Lower leg skin (tissue), 4 donors: ENCODE data around the gene PALLD. TPM values are rescaled to one million over a fixed set of nuclear protein-coding genes. Genes with fewer than 3 reads are reported as not detected.
A peak's percentile ranks its signal among the peaks of the same experiment; 100 is the strongest.

Experiments
- DNase-seq, 2 donors: peaks; one replicate each; pipeline ENCODE4 v3.0.0-alpha.2; 2019; ENCODE audit warnings: low spot score in 2 of 2
- H3K4me3 ChIP-seq: fragments of 200-600 bp; sonication (generic); 2 replicates; pipeline ENCODE4 v1.5.1; 2017; ENCODE audit warnings: mild to moderate bottlenecking, low read depth; ENCODE audit not compliant: poor library complexity, severe bottlenecking
- POLR2A ChIP-seq, 2 donors: fragments of 450-650 bp; IDR thresholded peaks; one replicate each; pipeline ENCODE4 v1.6.1; 2016 to 2017; ENCODE audit warnings: antibody characterized with exemption in 2 of 2, mild to moderate bottlenecking in 1 of 2, moderate library complexity in 1 of 2
- WGBS, 2 donors: methylation state at CpG; one replicate each; pipeline ENCODE4 v1.1.5; 2018; 5-methylcytosine and 5-hydroxymethylcytosine counted together
- intact Hi-C: fragments of 100-400 bp; cut with DNase I; formaldehyde crosslinking; loops from one replicate; pipeline ENCODE4 v1.15.0; 2023; ENCODE audit warnings: low total_unique reads
- total RNA-seq, 4 donors: library from RNA; depleted of rRNA; stranded (reverse); fragments of >200 nt; gene quantifications; one replicate each; pipeline ENCODE4 v1.1.0, GENCODE V29; 2016
- TF ChIP-seq, protein P1 (sequence below), 3 donors: fragments of 450-650 bp; IDR thresholded peaks; one replicate each; pipeline ENCODE4 v1.5.1; 2016; ENCODE audit warnings: antibody characterized with exemption in 3 of 3, mild to moderate bottlenecking in 3 of 3, moderate library complexity in 2 of 3

Gene PALLD
- total RNA-seq, 4 donors from 2014 or later, result 46.1 to 103 (median 77.6) TPM

- intact Hi-C loops, result no loop called here
- H3K4me3 ChIP-seq, result no peak overlapping the region
- no peak for DNase-seq
- TF ChIP-seq, protein P1, sequence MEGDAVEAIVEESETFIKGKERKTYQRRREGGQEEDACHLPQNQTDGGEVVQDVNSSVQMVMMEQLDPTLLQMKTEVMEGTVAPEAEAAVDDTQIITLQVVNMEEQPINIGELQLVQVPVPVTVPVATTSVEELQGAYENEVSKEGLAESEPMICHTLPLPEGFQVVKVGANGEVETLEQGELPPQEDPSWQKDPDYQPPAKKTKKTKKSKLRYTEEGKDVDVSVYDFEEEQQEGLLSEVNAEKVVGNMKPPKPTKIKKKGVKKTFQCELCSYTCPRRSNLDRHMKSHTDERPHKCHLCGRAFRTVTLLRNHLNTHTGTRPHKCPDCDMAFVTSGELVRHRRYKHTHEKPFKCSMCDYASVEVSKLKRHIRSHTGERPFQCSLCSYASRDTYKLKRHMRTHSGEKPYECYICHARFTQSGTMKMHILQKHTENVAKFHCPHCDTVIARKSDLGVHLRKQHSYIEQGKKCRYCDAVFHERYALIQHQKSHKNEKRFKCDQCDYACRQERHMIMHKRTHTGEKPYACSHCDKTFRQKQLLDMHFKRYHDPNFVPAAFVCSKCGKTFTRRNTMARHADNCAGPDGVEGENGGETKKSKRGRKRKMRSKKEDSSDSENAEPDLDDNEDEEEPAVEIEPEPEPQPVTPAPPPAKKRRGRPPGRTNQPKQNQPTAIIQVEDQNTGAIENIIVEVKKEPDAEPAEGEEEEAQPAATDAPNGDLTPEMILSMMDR (IDR thresholded peaks at IDR 0.05), result no peak
- WGBS, 2 donors, result 50 to 57% methylated on average over 4 of the region's 4 CpGs
These were observed 96.5 kb downstream of the PALLD start for GRCh38 chr4:168593399-168593798.

DNA sequence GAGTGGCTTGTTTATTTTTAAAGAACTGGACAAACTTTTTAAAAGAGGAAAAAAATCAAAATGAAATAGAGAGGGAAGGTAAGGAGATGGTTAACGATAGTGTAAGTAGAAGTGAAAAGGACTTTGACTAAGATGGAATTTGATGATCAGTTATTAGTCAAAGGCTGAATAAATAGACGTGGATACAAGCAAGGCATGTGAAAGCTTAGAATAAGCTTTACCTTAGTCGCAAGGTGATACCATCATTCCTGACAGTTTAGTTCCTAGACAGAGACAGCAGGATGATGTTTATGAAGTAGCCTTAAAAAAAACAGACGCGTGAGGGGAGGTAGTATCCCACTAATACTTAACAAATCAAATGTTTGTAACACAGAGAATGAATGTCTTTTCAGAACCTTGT is 97.3 kb downstream of the PALLD start:
- 77 to 94% methylated on average over 5 of the region's 5 CpGs for WGBS, 2 donors
- intact Hi-C loops, result no loop called here
- TF ChIP-seq, protein P1 (IDR thresholded peaks at IDR 0.05), result no peak
- TF ChIP-seq POLR2A (IDR thresholded peaks at IDR 0.05), result no peak
- no peak for DNase-seq
- no peak overlapping the region for H3K4me3 ChIP-seq

- no peak for DNase-seq
- H3K4me3 ChIP-seq, result no peak overlapping the region
- 21 to 43% methylated on average over 1 of the region's 1 CpG for WGBS, 2 donors
- TF ChIP-seq POLR2A (IDR thresholded peaks at IDR 0.05), result no peak
- intact Hi-C loops, result no loop called here
These were observed 101.3 kb downstream of the PALLD start for GRCh38 chr4:168598191-168598590.

GRCh38 chr4:168600796-168601583 is 104.1 kb downstream of the PALLD start:
- 54 to 64% methylated on average over 5 of the region's 5 CpGs for WGBS, 2 donors
- TF ChIP-seq POLR2A (IDR thresholded peaks at IDR 0.05), result no peak
- TF ChIP-seq, protein P1 (IDR thresholded peaks at IDR 0.05), result no peak
- peak in 1 of 2 donors; percentile 36 for DNase-seq
- no peak overlapping the region for H3K4me3 ChIP-seq
- intact Hi-C loops, result no loop called here

DNA sequence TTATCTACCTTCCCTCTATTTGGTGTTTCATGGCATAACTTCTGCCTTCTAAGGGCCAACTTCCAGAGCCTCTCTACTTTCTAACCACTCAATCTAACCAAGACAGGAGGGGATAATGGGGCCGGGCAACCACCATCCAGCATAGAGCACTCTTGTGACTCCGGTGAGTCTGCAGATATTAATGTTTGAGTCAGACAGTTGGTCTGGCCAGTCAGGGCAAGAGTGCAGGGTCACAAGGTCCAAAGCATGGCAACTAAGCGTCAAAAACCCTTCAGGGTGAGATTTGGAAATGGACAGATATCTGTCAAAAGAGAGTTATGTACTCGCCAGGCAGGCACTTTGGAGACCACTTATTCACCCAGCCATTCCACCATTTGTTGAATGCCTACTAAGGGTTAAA is 105.0 kb downstream of the PALLD start:
- intact Hi-C loops, result no loop called here
- no peak overlapping the region for H3K4me3 ChIP-seq
- no peak for TF ChIP-seq POLR2A (IDR thresholded peaks at IDR 0.05)
- TF ChIP-seq, protein P1 (IDR thresholded peaks at IDR 0.05), result no peak
- WGBS, 2 donors, result 92 to 97% methylated on average over 4 of the region's 4 CpGs
- no peak for DNase-seq

DNA sequence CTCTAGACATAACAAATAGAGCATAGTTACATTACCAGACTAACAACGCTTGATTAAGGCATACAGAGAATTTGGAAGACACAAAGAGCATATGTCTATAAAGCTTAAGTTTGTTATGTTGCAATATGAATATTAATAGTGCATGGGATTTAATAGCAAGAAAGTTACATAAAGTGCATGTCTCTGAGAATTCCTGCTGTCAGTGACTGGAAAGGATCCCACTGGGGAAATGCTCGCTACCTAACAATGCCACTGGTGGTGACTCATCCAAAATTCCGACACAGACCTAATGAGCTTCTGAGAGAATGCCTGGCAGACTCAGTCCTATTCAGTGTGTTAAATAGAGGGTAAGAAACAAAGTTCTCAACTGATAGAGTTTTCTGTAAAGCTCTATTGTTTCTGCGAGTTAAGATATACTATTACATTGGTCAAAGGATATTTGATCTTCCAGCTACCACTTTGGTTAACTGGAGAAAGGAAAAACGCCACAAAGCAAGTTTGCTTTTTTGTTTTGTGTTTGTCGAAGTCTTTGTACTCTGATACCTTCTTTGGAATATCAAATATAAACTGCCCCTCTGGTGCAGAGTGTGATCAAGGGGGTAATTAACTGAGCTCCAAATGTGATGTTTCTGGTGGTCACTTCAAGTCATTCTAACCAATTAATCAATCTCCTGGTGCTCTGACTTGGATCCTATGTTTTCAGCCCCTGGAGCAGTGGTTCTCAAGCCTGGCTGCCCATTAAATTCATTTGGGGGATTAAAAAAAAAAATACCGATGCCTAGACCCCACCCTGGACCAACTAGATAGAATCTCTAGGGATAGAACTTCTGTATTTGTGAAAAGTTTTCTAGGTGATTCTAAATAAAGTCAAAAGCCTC is 107.9 kb downstream of the PALLD start:
- no peak overlapping the region for H3K4me3 ChIP-seq
- 43 to 46% methylated on average over 7 of the region's 7 CpGs for WGBS, 2 donors
- no peak for TF ChIP-seq POLR2A (IDR thresholded peaks at IDR 0.05)
- TF ChIP-seq, protein P1 (IDR thresholded peaks at IDR 0.05), result no peak
- intact Hi-C loops, result no loop called here
- DNase-seq, result peak in 1 of 2 donors; percentile 31
